Colonic mucosa (tissue), 4 donors: ENCODE measurements around the gene MCTP1. TPM values are rescaled to one million over a fixed set of nuclear protein-coding genes. Genes with fewer than 3 reads are reported as not detected.

ENCODE experiments used
- DNase-seq: peaks from one replicate; pipeline ENCODE4 v3.0.0-alpha.2; 2020
- H3K27ac ChIP-seq: fragments of 200-600 bp; one replicate; pipeline ENCODE4 v1.8.0; 2021
- H3K27me3 ChIP-seq: fragments of 200-600 bp; one replicate; pipeline ENCODE4 v1.8.0; 2021
- H3K36me3 ChIP-seq: fragments of 200-600 bp; one replicate; pipeline ENCODE4 v1.8.0; 2021
- H3K4me1 ChIP-seq: fragments of 200-600 bp; one replicate; pipeline ENCODE4 v1.8.0; 2021; ENCODE audit warnings: mild to moderate bottlenecking
- H3K4me3 ChIP-seq: fragments of 200-600 bp; one replicate; pipeline ENCODE4 v1.8.0; 2021
- H3K9ac ChIP-seq, 2 donors: one replicate each; pipeline ENCODE4 v1.7.0; 2013; ENCODE audit warnings: control low read depth in 2 of 2, low read depth in 2 of 2, low read length in 2 of 2
- H3K9me3 ChIP-seq: fragments of 200-600 bp; one replicate; pipeline ENCODE4 v1.8.0; 2021
- CTCF ChIP-seq: fragments of 200-600 bp; IDR thresholded peaks from one replicate; pipeline ENCODE4 v1.8.0; 2022; ENCODE audit warnings: antibody characterized with exemption, mild to moderate bottlenecking
- intact Hi-C: fragments of 100-400 bp; cut with DNase I; formaldehyde crosslinking; loops from one replicate; pipeline ENCODE4 v1.14.1; 2022
- total RNA-seq, 2 donors: library from RNA; stranded (reverse); fragmentation: NEBNext Ultra II Directional in 1 of 2; extraction: Animal tissue kit (Norgen Biotek cat#: 25700) in 1 of 2; gene quantifications; one replicate each; pipeline ENCODE4 v1.2.1, GENCODE V29; 2021
- donor health status: healthy.
- donor health status: DM: no; HTN: no; CAD: no.
- donor health status: DM: no; HTN: no; CAD: no.

Gene MCTP1
- total RNA-seq, 2 donors from 2014 or later, result 2.8 to 10.3 TPM

- intact Hi-C loops, result no loop called here
Observed at GRCh38 chr5:94863951-94864350, 420.9 kb downstream of the MCTP1 start.

GRCh38 chr5:94857111-94857510 lies 427.8 kb downstream of the MCTP1 start:
- DNase-seq, result no peak
- H3K9me3 ChIP-seq, result no peaks in the 10 kb centered on the region
- intact Hi-C loops, result no loop called here
- no peaks in the 10 kb centered on the region for H3K4me1 ChIP-seq
- no peaks in the 10 kb centered on the region for H3K36me3 ChIP-seq
- TF ChIP-seq CTCF, result no peak
- no peak overlapping the region for H3K4me3 ChIP-seq
- no peak overlapping the region for H3K9ac ChIP-seq
- no peak overlapping the region for H3K27ac ChIP-seq
- no peaks in the 10 kb centered on the region for H3K27me3 ChIP-seq

More at GRCh38 chr5:94863951-94864350, 420.9 kb downstream of the MCTP1 start:
- DNase-seq, result no peak
- Histone ChIP-seq H3K27me3 (no peaks in the 10 kb centered on the region), H3K36me3 (no peaks in the 10 kb centered on the region), H3K4me3 (no peak overlapping the region), H3K4me1 (no peaks in the 10 kb centered on the region), H3K27ac (no peak overlapping the region), H3K9ac (no peak overlapping the region), H3K9me3 (no peaks in the 10 kb centered on the region)
- no peak for TF ChIP-seq CTCF

- Histone ChIP-seq H3K9ac (no peak overlapping the region), H3K4me3 (no peak overlapping the region), H3K36me3 (no peaks in the 10 kb centered on the region), H3K4me1 (no peaks in the 10 kb centered on the region), H3K9me3 (no peaks in the 10 kb centered on the region), H3K27me3 (no peaks in the 10 kb centered on the region), H3K27ac (no peak overlapping the region)
- TF ChIP-seq CTCF, result no peak
- no peak for DNase-seq
- intact Hi-C loops, result no loop called here
Observed at GRCh38 chr5:94856257-94856800, 428.6 kb downstream of the MCTP1 start.

- no peaks in the 10 kb centered on the region for H3K4me1 ChIP-seq
- H3K4me3 ChIP-seq, result no peak overlapping the region
- intact Hi-C loops, result no loop called here
- H3K27me3 ChIP-seq, result no peaks in the 10 kb centered on the region
- no peak for DNase-seq
- H3K27ac ChIP-seq, result no peak overlapping the region
- TF ChIP-seq CTCF, result no peak
- no peaks in the 10 kb centered on the region for H3K9me3 ChIP-seq
- H3K9ac ChIP-seq, result no peak overlapping the region
- no peaks in the 10 kb centered on the region for H3K36me3 ChIP-seq
Observed at GRCh38 chr5:94855543-94855942, 429.4 kb downstream of the MCTP1 start.

- Histone ChIP-seq H3K4me1 (no peaks in the 10 kb centered on the region), H3K9ac (no peak overlapping the region), H3K27me3 (no peaks in the 10 kb centered on the region), H3K27ac (no peak overlapping the region), H3K9me3 (no peaks in the 10 kb centered on the region), H3K36me3 (no peaks in the 10 kb centered on the region), H3K4me3 (no peak overlapping the region)
- DNase-seq, result no peak
- TF ChIP-seq CTCF, result no peak
- intact Hi-C loops, result no loop called here
Observed at GRCh38 chr5:94853120-94853519, 431.8 kb downstream of the MCTP1 start.
